ENCODE data around the gene MN1. TPM values are rescaled to one million over a fixed set of nuclear protein-coding genes. Genes with fewer than 3 reads are reported as not detected.

Gene MN1
- total and polyA plus RNA-seq, 2 of the 8 experiments (the other 6 are each of a cell fraction or from before 2014, with no cell fraction given): 3.1 to 4.9 TPM

GRCh38 chr22:27765706-27766291 is 35.8 kb downstream of the MN1 start:
- H3K27ac ChIP-seq (ENCODE audit: low read depth, low read length): no peak overlapping the region
- no peaks in the 10 kb centered on the region; the same call in 1 of the 2 replicates for H3K79me1 ChIP-seq (ENCODE audit: low read depth, low read length)
- ChIA-PET CTCF (ENCODE audit: partially characterized antibody) (interaction anchor here (0.6 kb wide), 1 partner anchor 946 kb away, joined by 3 read pairs; no protein-coding TSS in a partner anchor), POLR2A (ENCODE audit: partially characterized antibody) (no interaction called here)
- no peak overlapping the region for H3K4me3 ChIP-seq (ENCODE audit: extremely low read depth in 1 of 4, insufficient read depth in 2 of 4, low read depth in 3 of 4, low read length in 4 of 4)
- H4K8ac ChIP-seq (ENCODE audit: extremely low read depth, insufficient read depth, low read length): no peak overlapping the region
- H2BK5ac ChIP-seq (ENCODE audit: low read depth, low read length): no peak overlapping the region
- WGBS, 2 experiments (ENCODE audit: extremely low coverage in 1 of 2, insufficient coverage in 1 of 2, insufficient read length in 1 of 2, insufficient replicate concordance in 2 of 2, low coverage in 1 of 2, low lambda C conversion rate in 2 of 2, missing lambda C conversion rate in 1 of 2): 93% methylated on average over 15 of the region's 15 CpGs; no CpG with 5 or more reads in 1 of the 2 experiments
- H2BK12ac ChIP-seq (ENCODE audit: low read depth, low read length): no peak overlapping the region
- H3K23me2 ChIP-seq (ENCODE audit: low read depth, low read length): no peaks in the 10 kb centered on the region; the same call in 1 of the 2 replicates
- no peaks in the 10 kb centered on the region for H3K27me3 ChIP-seq (replicated peaks in 1 of 4; ENCODE audit: control insufficient read depth in 3 of 4, extremely low read depth in 1 of 4, insufficient read depth in 3 of 4, low read length in 3 of 4)
- no peaks in the 10 kb centered on the region for H3K9me3 ChIP-seq (ENCODE audit: insufficient read depth in 2 of 2, low read depth in 1 of 2, low read length in 1 of 2)
- no peak overlapping the region for H2BK120ac ChIP-seq (replicated peaks; ENCODE audit: low read depth, low read length)
- H3K4me1 ChIP-seq (replicated peaks in 1 of 4; ENCODE audit: control insufficient read depth in 3 of 4, insufficient read depth in 4 of 4, low read length in 3 of 4): peaks cover 0 to 2% (median 0%) of the 10 kb centered on the region in 4 experiments; a peak in 2 of 7 replicates
- no peak overlapping the region for H2AFZ ChIP-seq (ENCODE audit: low read length)
- H3K14ac ChIP-seq (ENCODE audit: insufficient read length): no peak overlapping the region
- FAIRE-seq (no peak), DNase-seq (ENCODE audit: low read depth in 1 of 2, low spot score in 2 of 2) (no peak)
- no peak overlapping the region for H4K91ac ChIP-seq (replicated peaks; ENCODE audit: insufficient read length, low read length)
- no peak overlapping the region for H3K4me2 ChIP-seq (ENCODE audit: insufficient read depth in 1 of 2, low read depth in 2 of 2, low read length in 2 of 2)
- H3K9ac ChIP-seq (replicated peaks in 1 of 4; ENCODE audit: extremely low read depth in 1 of 4, low read depth in 3 of 4, low read length in 3 of 4): no peak overlapping the region
- H3K23ac ChIP-seq (ENCODE audit: insufficient read length): no peak overlapping the region
- H2AK5ac ChIP-seq (ENCODE audit: low read depth, low read length): no peak overlapping the region; the same call in 1 of the 2 replicates
- H3K36me3 ChIP-seq (ENCODE audit: control insufficient read depth in 2 of 4, insufficient read depth in 4 of 4, low read length in 3 of 4): no peaks in the 10 kb centered on the region
- no peak overlapping the region for H2BK15ac ChIP-seq (ENCODE audit: low read length)
- no peak overlapping the region for H3K18ac ChIP-seq (ENCODE audit: extremely low read depth, low read length)
- H4K5ac ChIP-seq (ENCODE audit: insufficient read length, low read depth, low read length): no peak overlapping the region
- no peak overlapping the region for H3K56ac ChIP-seq (replicated peaks; ENCODE audit: insufficient read length, low read depth, low read length)
- no peak overlapping the region for H2BK20ac ChIP-seq (ENCODE audit: low read length)
- H4K20me1 ChIP-seq (replicated peaks in 1 of 2; ENCODE audit: control insufficient read depth in 1 of 2, insufficient read depth in 2 of 2, low read length in 2 of 2): no peaks in the 10 kb centered on the region
- no peaks in the 10 kb centered on the region; a peak in 1 of 4 replicates for H3K79me2 ChIP-seq (ENCODE audit: control insufficient read depth in 1 of 2, insufficient read depth in 2 of 2, low read length in 2 of 2)
- H3K4ac ChIP-seq (replicated peaks; ENCODE audit: insufficient read length, low read depth, low read length): no peak overlapping the region
- TF ChIP-seq SP2 (IDR thresholded peaks at IDR 0.05; ENCODE audit: low read length) (no peak), MAFK (IDR thresholded peaks at IDR 0.05; ENCODE audit: low read depth, low read length) (no peak), POLR2AphosphoS5 (IDR thresholded peaks at IDR 0.05; ENCODE audit: low read depth, low read length) (no peak), TEAD4 (IDR thresholded peaks at IDR 0.05; ENCODE audit: low read depth, low read length) (no peak), TBP (IDR thresholded peaks at IDR 0.05; ENCODE audit: low read depth, low read length) (no peak), POU5F1 (IDR thresholded peaks at IDR 0.05; ENCODE audit: low read depth, low read length) (no peak), BRCA1 (IDR thresholded peaks at IDR 0.05; ENCODE audit: low read depth, low read length) (no peak), POLR2A (IDR thresholded peaks at IDR 0.05; ENCODE audit: control extremely low read depth in 1 of 2, low read depth in 2 of 2, low read length in 2 of 2) (no peak), E2F6 (IDR thresholded peaks at IDR 0.05) (no peak), ZNF274 (IDR thresholded peaks at IDR 0.05; ENCODE audit: borderline replicate concordance, extremely low read depth, low read length) (no peak)
- TF ChIP-seq, protein P1, sequence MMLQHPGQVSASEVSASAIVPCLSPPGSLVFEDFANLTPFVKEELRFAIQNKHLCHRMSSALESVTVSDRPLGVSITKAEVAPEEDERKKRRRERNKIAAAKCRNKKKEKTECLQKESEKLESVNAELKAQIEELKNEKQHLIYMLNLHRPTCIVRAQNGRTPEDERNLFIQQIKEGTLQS (IDR thresholded peaks at IDR 0.05; ENCODE audit: insufficient read depth, low read depth, low read length): no peak
- TF ChIP-seq, protein P2, sequence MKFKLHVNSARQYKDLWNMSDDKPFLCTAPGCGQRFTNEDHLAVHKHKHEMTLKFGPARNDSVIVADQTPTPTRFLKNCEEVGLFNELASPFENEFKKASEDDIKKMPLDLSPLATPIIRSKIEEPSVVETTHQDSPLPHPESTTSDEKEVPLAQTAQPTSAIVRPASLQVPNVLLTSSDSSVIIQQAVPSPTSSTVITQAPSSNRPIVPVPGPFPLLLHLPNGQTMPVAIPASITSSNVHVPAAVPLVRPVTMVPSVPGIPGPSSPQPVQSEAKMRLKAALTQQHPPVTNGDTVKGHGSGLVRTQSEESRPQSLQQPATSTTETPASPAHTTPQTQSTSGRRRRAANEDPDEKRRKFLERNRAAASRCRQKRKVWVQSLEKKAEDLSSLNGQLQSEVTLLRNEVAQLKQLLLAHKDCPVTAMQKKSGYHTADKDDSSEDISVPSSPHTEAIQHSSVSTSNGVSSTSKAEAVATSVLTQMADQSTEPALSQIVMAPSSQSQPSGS (IDR thresholded peaks at IDR 0.05; ENCODE audit: low read length): no peak
